Breast epithelium (tissue), 4 donors: ENCODE data around the gene AIFM1. TPM values are rescaled to one million over a fixed set of nuclear protein-coding genes. Genes with fewer than 3 reads are reported as not detected.

Source experiments
- DNase-seq, 2 donors: peaks; one replicate each; pipeline ENCODE4 v3.0.0-alpha.2; 2019; ENCODE audit warnings: low spot score in 2 of 2
- H3K27ac ChIP-seq, 2 donors: fragments of 200-600 bp; sonication (generic) in 1 of 2; one replicate each; pipeline ENCODE4 v1.5.1; 2016 to 2019; ENCODE audit warnings: mild to moderate bottlenecking in 1 of 2
- H3K27me3 ChIP-seq, 2 donors: fragments of 200-600 bp; sonication (generic) in 1 of 2; one replicate each; pipeline versions ENCODE4 v1.5.1 to v1.6.0; 2017 to 2019; ENCODE audit warnings: control low read depth in 1 of 2, mild to moderate bottlenecking in 1 of 2
- H3K36me3 ChIP-seq: fragments of 200-600 bp; one replicate; pipeline ENCODE4 v1.5.1; 2019
- H3K4me1 ChIP-seq, 2 donors: fragments of 200-600 bp; sonication (generic); one replicate each; pipeline ENCODE4 v1.5.1; 2016 to 2019; ENCODE audit warnings: control low read depth in 1 of 2
- H3K4me3 ChIP-seq, 3 donors: fragments of 200-600 bp; sonication (generic); 1 replicate in 2 of 3; 2 replicates in 1 of 3; pipeline ENCODE4 v1.5.1; 2016 to 2019; ENCODE audit warnings: mild to moderate bottlenecking in 3 of 3, moderate library complexity in 2 of 3
- H3K9me3 ChIP-seq, 2 donors: fragments of 200-600 bp; sonication (generic) in 1 of 2; one replicate each; pipeline ENCODE4 v1.5.1; 2016 to 2019; ENCODE audit warnings: control low read depth in 1 of 2
- CTCF ChIP-seq, 3 donors: fragments of 450-650 bp; IDR thresholded peaks; one replicate each; pipeline ENCODE4 v1.5.1; 2016 to 2017; ENCODE audit warnings: antibody characterized with exemption in 3 of 3, mild to moderate bottlenecking in 3 of 3, moderate library complexity in 3 of 3
- POLR2A ChIP-seq: fragments of 450-650 bp; IDR thresholded peaks from one replicate; pipeline ENCODE4 v1.6.1; 2016; ENCODE audit warnings: antibody characterized with exemption, mild to moderate bottlenecking, moderate library complexity
- POLR2AphosphoS5 ChIP-seq, 3 donors: sonication (generic); formaldehyde crosslinking; IDR thresholded peaks; one replicate each; pipeline ENCODE4 v1.6.1; 2017; ENCODE audit warnings: antibody characterized with exemption in 3 of 3
- intact Hi-C: fragments of 100-400 bp; cut with DNase I; formaldehyde crosslinking; loops from one replicate; pipeline ENCODE4 v1.15.1; 2023; ENCODE audit warnings: low total_unique reads
- total RNA-seq, 3 donors: library from RNA; depleted of rRNA; stranded (reverse); fragments of >200 nt; gene quantifications; one replicate each; pipeline ENCODE4 v1.1.0, GENCODE V29; 2016

The AIFM1 gene
- total RNA-seq, 3 donors from 2014 or later = 13.5 to 24.6 (median 16.6) TPM

GRCh38 chrX:130086447-130087206, 79.0 kb downstream of the AIFM1 start:
- TF ChIP-seq CTCF (IDR thresholded peaks at IDR 0.05) (no peak), POLR2AphosphoS5 (IDR thresholded peaks at IDR 0.05) (no peak), POLR2A (no peak)
- Histone ChIP-seq H3K36me3 (no peaks in the 10 kb centered on the region), H3K27me3 (peaks cover 0 to 14% of the 10 kb centered on the region in 2 donors), H3K27ac (peak overlapping the region in 1 of 2 donors; percentile 72), H3K4me3 (no peak overlapping the region), H3K9me3 (no peaks in the 10 kb centered on the region), H3K4me1 (no peaks in the 10 kb centered on the region)
- intact Hi-C loops = no loop called here
- DNase-seq = no peak

GRCh38 chrX:130085551-130086446, 79.8 kb downstream of the AIFM1 start:
- peaks cover 0 to 13% of the 10 kb centered on the region in 2 donors for H3K27me3 ChIP-seq
- peak overlapping the region in 1 of 2 donors; percentile 72 for H3K27ac ChIP-seq
- intact Hi-C loops = no loop called here
- H3K4me3 ChIP-seq = no peak overlapping the region
- H3K9me3 ChIP-seq = no peaks in the 10 kb centered on the region
- TF ChIP-seq POLR2A (no peak), POLR2AphosphoS5 (IDR thresholded peaks at IDR 0.05) (no peak), CTCF (IDR thresholded peaks at IDR 0.05) (no peak)
- no peaks in the 10 kb centered on the region for H3K4me1 ChIP-seq
- no peaks in the 10 kb centered on the region for H3K36me3 ChIP-seq
- no peak for DNase-seq

GRCh38 chrX:130084631-130085237, 80.9 kb downstream of the AIFM1 start:
- Histone ChIP-seq H3K4me3 (no peak overlapping the region), H3K9me3 (no peaks in the 10 kb centered on the region), H3K27me3 (peaks cover 0 to 13% of the 10 kb centered on the region in 2 donors), H3K4me1 (no peaks in the 10 kb centered on the region), H3K27ac (peak overlapping the region in 1 of 2 donors; percentile 72), H3K36me3 (no peaks in the 10 kb centered on the region)
- intact Hi-C loops = no loop called here
- DNase-seq = no peak
- TF ChIP-seq POLR2AphosphoS5 (IDR thresholded peaks at IDR 0.05) (no peak), POLR2A (no peak), CTCF (IDR thresholded peaks at IDR 0.05) (no peak)

- no peak overlapping the region for H3K4me3 ChIP-seq
- no peak for TF ChIP-seq POLR2A
- no peak for TF ChIP-seq CTCF (IDR thresholded peaks at IDR 0.05)
- no peak for TF ChIP-seq POLR2AphosphoS5 (IDR thresholded peaks at IDR 0.05)
- intact Hi-C loops = no loop called here
- no peaks in the 10 kb centered on the region for H3K4me1 ChIP-seq
- no peaks in the 10 kb centered on the region for H3K9me3 ChIP-seq
- DNase-seq = no peak
- H3K36me3 ChIP-seq = no peaks in the 10 kb centered on the region
- H3K27me3 ChIP-seq = peaks cover 0 to 13% of the 10 kb centered on the region in 2 donors
- no peak overlapping the region for H3K27ac ChIP-seq
Observed at GRCh38 chrX:130083656-130084382, 81.8 kb downstream of the AIFM1 start.
